Neutrophil (primary cell): ENCODE results near the gene SMIM13.

Experiments
- H3K27ac ChIP-seq: fragments of 200-600 bp; sonication (generic); 2 replicates; pipeline ENCODE4 v1.5.1; 2016; ENCODE audit warnings: mild to moderate bottlenecking, moderate library complexity
- H3K27me3 ChIP-seq: fragments of 200-600 bp; sonication (generic); 2 replicates; pipeline ENCODE4 v1.6.0; 2016; ENCODE audit warnings: mild to moderate bottlenecking
- H3K36me3 ChIP-seq: fragments of 200-600 bp; sonication (generic); 2 replicates; pipeline ENCODE4 v1.5.1; 2017
- H3K4me1 ChIP-seq, 2 experiments: fragments of 200-600 bp in 1 of 2; sonication (generic) in 1 of 2; 1 replicate in 1 of 2; 2 replicates in 1 of 2; pipeline versions ENCODE4 v1.5.1 to v1.6.1; 2013 to 2016; ENCODE audit warnings: low read depth in 1 of 2, low read length in 1 of 2, mild to moderate bottlenecking in 1 of 2, moderate library complexity in 1 of 2; ENCODE audit not compliant: control insufficient read depth in 1 of 2, insufficient read depth in 1 of 2
- H3K4me3 ChIP-seq, 2 experiments: fragments of 200-600 bp in 1 of 2; sonication (generic) in 1 of 2; 1 replicate in 1 of 2; 2 replicates in 1 of 2; pipeline ENCODE4 v1.5.1; 2013 to 2016; ENCODE audit warnings: low read depth in 1 of 2, low read length in 1 of 2, mild to moderate bottlenecking in 1 of 2, moderate library complexity in 1 of 2
- H3K9me3 ChIP-seq: fragments of 200-600 bp; sonication (generic); 2 replicates; pipeline ENCODE4 v1.5.1; 2016
- CTCF ChIP-seq: fragments of 200-600 bp; sonication (generic); IDR thresholded peaks from 2 replicates; pipeline ENCODE4 v1.5.1; 2016; ENCODE audit warnings: antibody characterized with exemption

SMIM13 gene

DNA sequence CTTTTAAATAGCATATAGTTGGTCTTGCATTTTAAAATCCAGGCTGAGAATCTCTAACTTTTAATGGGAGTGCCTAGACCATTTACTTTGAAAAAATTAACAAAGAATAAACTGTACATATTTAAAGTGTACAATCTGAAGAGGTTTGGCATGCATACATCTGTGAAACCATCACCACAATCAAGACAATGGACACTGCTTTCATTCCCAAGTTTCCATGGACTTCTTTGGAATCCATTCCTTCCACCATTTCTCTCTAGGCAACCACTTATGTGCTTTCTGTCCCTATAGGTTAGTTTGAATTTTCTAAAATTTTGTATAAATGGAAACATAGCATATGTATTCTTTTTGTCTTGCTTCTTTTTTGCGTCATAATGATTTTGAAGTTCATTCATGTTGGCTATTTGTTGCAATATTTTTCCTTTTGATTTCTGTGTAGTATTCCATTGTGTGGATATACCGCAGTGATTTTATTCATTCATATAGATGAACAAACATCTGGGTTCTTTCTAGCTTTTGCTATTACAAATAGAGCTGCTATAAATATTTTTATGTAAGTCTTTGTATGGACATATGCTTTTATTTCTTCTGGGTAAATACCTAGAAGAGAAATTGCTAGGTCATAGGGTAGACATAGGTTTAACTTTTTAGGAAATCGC is 88.0 kb downstream of the SMIM13 start:
- Histone ChIP-seq H3K4me3 (no peak overlapping the region), H3K9me3 (no peaks in the 10 kb centered on the region), H3K36me3 (peaks cover 42% of the 10 kb centered on the region), H3K27me3 (no peaks in the 10 kb centered on the region), H3K4me1 (no peaks in the 10 kb centered on the region), H3K27ac (no peak overlapping the region)
- TF ChIP-seq CTCF: no peak

DNA sequence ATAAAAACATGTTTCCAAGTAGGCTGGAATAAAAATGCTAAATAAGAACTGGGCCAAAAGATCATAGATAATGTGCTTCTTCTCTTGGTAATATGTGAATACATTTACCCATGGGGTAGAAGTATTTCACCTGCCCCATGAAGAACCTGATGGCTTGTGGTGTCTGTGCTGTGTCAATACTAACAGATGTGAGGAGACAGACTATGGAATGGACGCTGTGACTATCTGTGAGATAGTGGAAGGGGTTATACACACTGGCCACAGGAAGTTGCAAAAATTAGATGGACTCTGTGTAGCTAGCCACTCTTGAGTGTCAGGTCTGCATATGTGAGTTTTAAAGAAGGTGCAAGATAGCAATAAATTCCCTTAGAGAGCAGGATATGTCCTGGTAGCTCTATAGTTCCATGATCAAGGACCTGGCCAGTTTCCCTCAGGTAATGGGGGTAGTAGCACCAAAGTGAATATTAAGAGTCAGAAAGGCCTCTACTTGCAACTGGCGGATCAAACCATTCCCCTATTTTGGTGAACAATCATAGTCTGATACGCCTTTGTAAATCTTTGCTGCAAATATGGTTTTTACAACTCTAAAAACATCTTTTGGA is 90.2 kb downstream of the SMIM13 start:
- Histone ChIP-seq H3K27ac (no peak overlapping the region), H3K4me1 (no peaks in the 10 kb centered on the region), H3K4me3 (no peak overlapping the region), H3K36me3 (peaks cover 65% of the 10 kb centered on the region), H3K9me3 (no peaks in the 10 kb centered on the region), H3K27me3 (no peaks in the 10 kb centered on the region)
- no peak for TF ChIP-seq CTCF

DNA sequence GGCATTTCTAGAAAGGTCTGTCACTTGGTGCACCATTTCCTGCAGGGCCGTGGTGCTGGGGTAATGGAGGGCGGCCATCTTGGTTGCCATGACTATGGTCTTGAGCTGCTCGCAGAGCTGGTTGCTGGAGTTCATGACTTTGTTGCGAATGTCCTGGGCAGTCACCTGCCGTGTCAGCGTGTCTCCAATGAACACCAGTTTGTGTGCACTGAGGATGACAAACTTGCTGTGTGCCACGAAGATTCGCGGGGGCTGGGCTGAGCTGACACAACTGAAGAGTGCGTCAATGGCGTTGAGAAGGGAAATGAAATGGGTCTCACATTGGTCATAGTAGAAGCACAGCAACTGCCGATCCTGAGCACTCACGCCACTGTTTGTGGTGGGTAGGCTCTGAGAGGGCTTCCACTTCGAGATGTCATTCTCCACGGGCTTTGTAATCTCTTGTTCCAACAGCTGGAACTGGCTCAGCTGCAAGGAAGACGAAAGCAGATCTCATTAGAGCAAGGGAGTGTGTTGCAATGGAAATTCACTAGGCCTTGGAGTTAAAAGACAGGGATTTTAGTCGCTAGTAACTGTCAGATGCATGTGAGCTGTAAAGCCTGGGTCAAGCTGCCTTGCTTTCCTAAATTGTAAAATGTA is 91.7 kb downstream of the SMIM13 start:
- no peak overlapping the region for H3K4me3 ChIP-seq
- H3K27ac ChIP-seq: peak overlapping the region; percentile 19
- no peaks in the 10 kb centered on the region for H3K4me1 ChIP-seq
- H3K9me3 ChIP-seq: no peaks in the 10 kb centered on the region
- peaks cover 79% of the 10 kb centered on the region for H3K36me3 ChIP-seq
- H3K27me3 ChIP-seq: no peaks in the 10 kb centered on the region
- TF ChIP-seq CTCF: no peak

GRCh38 chr6:11187301-11187700 is 93.7 kb downstream of the SMIM13 start:
- Histone ChIP-seq H3K27ac (no peak overlapping the region), H3K27me3 (no peaks in the 10 kb centered on the region), H3K4me3 (no peak overlapping the region), H3K4me1 (no peaks in the 10 kb centered on the region), H3K9me3 (no peaks in the 10 kb centered on the region), H3K36me3 (peaks cover 99% of the 10 kb centered on the region)
- TF ChIP-seq CTCF: no peak
